Measurements from ENCODE around the gene ITGB2. TPM values are rescaled to one million over a fixed set of nuclear protein-coding genes. Genes with fewer than 3 reads are reported as not detected.

ITGB2 gene
- polyA plus RNA-seq, 2 donors = 7.3 to 10.0 TPM

DNA sequence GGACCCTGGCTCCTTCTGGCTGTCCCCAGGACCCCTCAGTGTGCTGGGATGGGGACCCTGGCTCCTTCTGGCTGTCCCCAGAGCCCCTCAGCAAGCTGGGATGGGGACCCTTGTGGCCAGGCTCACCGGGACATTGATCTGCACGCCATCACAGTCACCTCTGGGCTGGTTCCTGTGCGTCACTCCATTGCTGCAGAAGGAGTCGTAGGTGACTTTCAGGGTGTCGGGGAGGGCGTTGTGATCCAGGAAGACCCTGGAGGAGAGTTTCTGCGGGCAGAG, 27.5 kb downstream of the ITGB2 start:
- no peak overlapping the region for H3K4me3 ChIP-seq (ENCODE audit: low read depth in 1 of 2, low read length in 2 of 2)
- WGBS, 2 donors = 83 to 89% methylated on average over 7 of the region's 7 CpGs
- peaks cover 0 to 14% of the 10 kb centered on the region in 2 donors for H3K4me1 ChIP-seq (ENCODE audit: control insufficient read depth in 2 of 2, insufficient read depth in 2 of 2, low read length in 1 of 2)
- H3K9me3 ChIP-seq (ENCODE audit: control insufficient read depth in 2 of 2, insufficient read depth in 1 of 2, low read depth in 1 of 2, low read length in 1 of 2) = no peaks in the 10 kb centered on the region
- H3K27me3 ChIP-seq (ENCODE audit: control insufficient read depth in 1 of 2, insufficient read depth in 2 of 2, low read length in 2 of 2) = peaks cover 0 to 3% of the 10 kb centered on the region in 2 donors
- H3K27ac ChIP-seq (ENCODE audit: low read depth in 2 of 2, low read length in 1 of 2) = no peak overlapping the region
- H3K36me3 ChIP-seq (ENCODE audit: control insufficient read depth in 2 of 2, insufficient read depth in 2 of 2, low read length in 1 of 2) = no peaks in the 10 kb centered on the region

DNA sequence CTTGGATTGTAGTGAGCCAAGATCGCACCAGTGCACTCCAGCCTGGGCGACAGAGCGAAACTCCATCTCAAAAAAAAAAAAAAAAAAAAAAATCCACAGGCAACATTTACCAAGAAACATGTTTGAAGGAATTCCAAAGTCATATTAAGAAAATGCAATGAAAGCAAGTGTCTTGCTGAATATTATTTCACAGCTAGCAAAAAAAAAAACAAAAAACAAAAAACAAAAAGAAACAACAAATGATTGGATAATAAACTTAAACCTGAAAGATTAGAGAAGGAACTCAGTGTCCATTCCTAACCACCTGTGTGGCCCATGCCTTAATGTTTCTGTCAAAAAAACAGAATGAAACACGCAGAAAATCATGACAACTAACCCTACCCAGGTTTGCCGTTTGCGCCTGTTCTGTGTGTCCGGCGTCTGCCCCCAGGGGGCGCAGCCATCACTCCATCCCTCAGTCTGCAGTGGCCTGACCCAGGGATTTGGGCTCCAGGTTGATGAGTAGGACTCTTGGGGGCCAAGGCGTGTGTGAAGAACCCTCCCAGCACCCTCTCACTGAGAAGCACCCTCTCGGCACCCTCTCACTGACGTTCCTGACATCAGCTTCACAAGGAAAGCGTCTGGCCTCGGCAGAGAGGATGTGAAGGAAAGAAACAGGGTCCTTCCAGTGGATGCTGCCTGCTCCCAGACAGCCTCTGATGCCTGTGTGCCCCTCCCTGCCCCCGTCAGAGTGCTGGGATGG, 28.0 kb downstream of the ITGB2 start:
- H3K9me3 ChIP-seq (ENCODE audit: control insufficient read depth in 2 of 2, insufficient read depth in 1 of 2, low read depth in 1 of 2, low read length in 1 of 2) = no peaks in the 10 kb centered on the region
- peaks cover 0 to 3% of the 10 kb centered on the region in 2 donors for H3K27me3 ChIP-seq (ENCODE audit: control insufficient read depth in 1 of 2, insufficient read depth in 2 of 2, low read length in 2 of 2)
- H3K27ac ChIP-seq (ENCODE audit: low read depth in 2 of 2, low read length in 1 of 2) = no peak overlapping the region
- H3K36me3 ChIP-seq (ENCODE audit: control insufficient read depth in 2 of 2, insufficient read depth in 2 of 2, low read length in 1 of 2) = no peaks in the 10 kb centered on the region
- no peak overlapping the region for H3K4me3 ChIP-seq (ENCODE audit: low read depth in 1 of 2, low read length in 2 of 2)
- H3K4me1 ChIP-seq (ENCODE audit: control insufficient read depth in 2 of 2, insufficient read depth in 2 of 2, low read length in 1 of 2) = peaks cover 0 to 14% of the 10 kb centered on the region in 2 donors
- 39 to 41% methylated on average over 15 of the region's 15 CpGs for WGBS, 2 donors

- Histone ChIP-seq H3K27me3 (ENCODE audit: control insufficient read depth in 1 of 2, insufficient read depth in 2 of 2, low read length in 2 of 2) (peaks cover 0 to 3% of the 10 kb centered on the region in 2 donors), H3K27ac (ENCODE audit: low read depth in 2 of 2, low read length in 1 of 2) (no peak overlapping the region), H3K4me1 (ENCODE audit: control insufficient read depth in 2 of 2, insufficient read depth in 2 of 2, low read length in 1 of 2) (peaks cover 0 to 11% of the 10 kb centered on the region in 2 donors), H3K36me3 (ENCODE audit: control insufficient read depth in 2 of 2, insufficient read depth in 2 of 2, low read length in 1 of 2) (no peaks in the 10 kb centered on the region), H3K4me3 (ENCODE audit: low read depth in 1 of 2, low read length in 2 of 2) (no peak overlapping the region), H3K9me3 (ENCODE audit: control insufficient read depth in 2 of 2, insufficient read depth in 1 of 2, low read depth in 1 of 2, low read length in 1 of 2) (no peaks in the 10 kb centered on the region)
- 67 to 77% methylated on average over 19 of the region's 19 CpGs for WGBS, 2 donors
Measured at GRCh38 chr21:44892095-44892494, 28.6 kb downstream of the ITGB2 start.

DNA sequence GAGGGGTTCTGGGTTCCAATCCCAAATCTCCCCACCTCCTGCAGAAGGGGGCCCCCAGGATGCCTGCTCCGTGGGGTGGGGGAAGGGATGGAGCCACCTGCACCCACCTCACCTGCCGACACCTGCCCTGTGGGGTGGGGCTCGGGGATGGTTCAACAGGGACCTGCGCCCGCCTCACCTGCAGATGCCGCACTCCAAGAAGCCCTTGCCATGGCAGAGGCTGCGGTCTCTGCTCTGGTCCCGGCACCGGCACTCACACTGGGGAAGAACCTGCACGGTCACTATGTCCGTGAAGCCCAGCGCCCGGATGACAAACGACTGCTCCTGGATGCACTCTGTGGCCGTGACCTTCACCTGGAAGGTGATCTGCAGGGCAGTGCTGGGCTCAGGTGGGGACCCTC, 29.1 kb downstream of the ITGB2 start:
- Histone ChIP-seq H3K4me1 (ENCODE audit: control insufficient read depth in 2 of 2, insufficient read depth in 2 of 2, low read length in 1 of 2) (peaks cover 0 to 11% of the 10 kb centered on the region in 2 donors), H3K27ac (ENCODE audit: low read depth in 2 of 2, low read length in 1 of 2) (no peak overlapping the region), H3K27me3 (ENCODE audit: control insufficient read depth in 1 of 2, insufficient read depth in 2 of 2, low read length in 2 of 2) (peaks cover 0 to 3% of the 10 kb centered on the region in 2 donors), H3K9me3 (ENCODE audit: control insufficient read depth in 2 of 2, insufficient read depth in 1 of 2, low read depth in 1 of 2, low read length in 1 of 2) (no peaks in the 10 kb centered on the region), H3K36me3 (ENCODE audit: control insufficient read depth in 2 of 2, insufficient read depth in 2 of 2, low read length in 1 of 2) (no peaks in the 10 kb centered on the region), H3K4me3 (ENCODE audit: low read depth in 1 of 2, low read length in 2 of 2) (no peak overlapping the region)
- WGBS, 2 donors = 81 to 85% methylated on average over 15 of the region's 15 CpGs

GRCh38 chr21:44890961-44891541, 29.6 kb downstream of the ITGB2 start:
- Histone ChIP-seq H3K9me3 (ENCODE audit: control insufficient read depth in 2 of 2, insufficient read depth in 1 of 2, low read depth in 1 of 2, low read length in 1 of 2) (no peaks in the 10 kb centered on the region), H3K36me3 (ENCODE audit: control insufficient read depth in 2 of 2, insufficient read depth in 2 of 2, low read length in 1 of 2) (no peaks in the 10 kb centered on the region), H3K4me3 (ENCODE audit: low read depth in 1 of 2, low read length in 2 of 2) (no peak overlapping the region), H3K27ac (ENCODE audit: low read depth in 2 of 2, low read length in 1 of 2) (no peak overlapping the region), H3K4me1 (ENCODE audit: control insufficient read depth in 2 of 2, insufficient read depth in 2 of 2, low read length in 1 of 2) (peaks cover 0 to 11% of the 10 kb centered on the region in 2 donors), H3K27me3 (ENCODE audit: control insufficient read depth in 1 of 2, insufficient read depth in 2 of 2, low read length in 2 of 2) (peaks cover 0 to 3% of the 10 kb centered on the region in 2 donors)
- WGBS, 2 donors = 63 to 66% methylated on average over 9 of the region's 9 CpGs

GRCh38 chr21:44890338-44890931, 30.3 kb downstream of the ITGB2 start:
- Histone ChIP-seq H3K27ac (ENCODE audit: low read depth in 2 of 2, low read length in 1 of 2) (no peak overlapping the region), H3K4me3 (ENCODE audit: low read depth in 1 of 2, low read length in 2 of 2) (no peak overlapping the region), H3K4me1 (ENCODE audit: control insufficient read depth in 2 of 2, insufficient read depth in 2 of 2, low read length in 1 of 2) (peaks cover 0 to 11% of the 10 kb centered on the region in 2 donors), H3K36me3 (ENCODE audit: control insufficient read depth in 2 of 2, insufficient read depth in 2 of 2, low read length in 1 of 2) (no peaks in the 10 kb centered on the region), H3K9me3 (ENCODE audit: control insufficient read depth in 2 of 2, insufficient read depth in 1 of 2, low read depth in 1 of 2, low read length in 1 of 2) (no peaks in the 10 kb centered on the region), H3K27me3 (ENCODE audit: control insufficient read depth in 1 of 2, insufficient read depth in 2 of 2, low read length in 2 of 2) (peaks cover 0 to 3% of the 10 kb centered on the region in 2 donors)
- 51 to 56% methylated on average over 23 to 24 of the region's 24 CpGs for WGBS, 2 donors

GRCh38 chr21:44889625-44890337, 30.9 kb downstream of the ITGB2 start:
- peaks cover 0 to 11% of the 10 kb centered on the region in 2 donors for H3K4me1 ChIP-seq (ENCODE audit: control insufficient read depth in 2 of 2, insufficient read depth in 2 of 2, low read length in 1 of 2)
- H3K9me3 ChIP-seq (ENCODE audit: control insufficient read depth in 2 of 2, insufficient read depth in 1 of 2, low read depth in 1 of 2, low read length in 1 of 2) = no peaks in the 10 kb centered on the region
- WGBS, 2 donors = 86 to 90% methylated on average over 28 to 29 of the region's 29 CpGs
- H3K27ac ChIP-seq (ENCODE audit: low read depth in 2 of 2, low read length in 1 of 2) = no peak overlapping the region
- H3K4me3 ChIP-seq (ENCODE audit: low read depth in 1 of 2, low read length in 2 of 2) = no peak overlapping the region
- peaks cover 0 to 3% of the 10 kb centered on the region in 2 donors for H3K27me3 ChIP-seq (ENCODE audit: control insufficient read depth in 1 of 2, insufficient read depth in 2 of 2, low read length in 2 of 2)
- H3K36me3 ChIP-seq (ENCODE audit: control insufficient read depth in 2 of 2, insufficient read depth in 2 of 2, low read length in 1 of 2) = no peaks in the 10 kb centered on the region

- H3K4me1 ChIP-seq (ENCODE audit: control insufficient read depth in 2 of 2, insufficient read depth in 2 of 2, low read length in 1 of 2) = peaks cover 0 to 11% of the 10 kb centered on the region in 2 donors
- WGBS, 2 donors = 60 to 77% methylated on average over 51 to 64 of the region's 64 CpGs
- no peak overlapping the region for H3K4me3 ChIP-seq (ENCODE audit: low read depth in 1 of 2, low read length in 2 of 2)
- no peak overlapping the region for H3K27ac ChIP-seq (ENCODE audit: low read depth in 2 of 2, low read length in 1 of 2)
- peaks cover 0 to 3% of the 10 kb centered on the region in 2 donors for H3K27me3 ChIP-seq (ENCODE audit: control insufficient read depth in 1 of 2, insufficient read depth in 2 of 2, low read length in 2 of 2)
- H3K9me3 ChIP-seq (ENCODE audit: control insufficient read depth in 2 of 2, insufficient read depth in 1 of 2, low read depth in 1 of 2, low read length in 1 of 2) = no peaks in the 10 kb centered on the region
- no peaks in the 10 kb centered on the region for H3K36me3 ChIP-seq (ENCODE audit: control insufficient read depth in 2 of 2, insufficient read depth in 2 of 2, low read length in 1 of 2)
Measured at GRCh38 chr21:44888581-44889550, 31.8 kb downstream of the ITGB2 start.

Data from esophagus (tissue), 2 donors.